ENCODE measurements around the gene UNC13D. TPM values are rescaled to one million over a fixed set of nuclear protein-coding genes. Genes with fewer than 3 reads are reported as not detected.

The UNC13D gene
- total and polyA plus RNA-seq, 9 of the 15 experiments (the other 6 are each of a cell fraction or from before 2014, with no cell fraction given): 0.86 to 244 (median 69.2) TPM

- peak; percentile 75; the same call in 1 of the 2 replicates for TF ChIP-seq ZNF589 (CRISPR knock-in tag; IDR thresholded peaks at IDR 0.05; ENCODE audit: low read depth)
- TF ChIP-seq, protein P1, sequence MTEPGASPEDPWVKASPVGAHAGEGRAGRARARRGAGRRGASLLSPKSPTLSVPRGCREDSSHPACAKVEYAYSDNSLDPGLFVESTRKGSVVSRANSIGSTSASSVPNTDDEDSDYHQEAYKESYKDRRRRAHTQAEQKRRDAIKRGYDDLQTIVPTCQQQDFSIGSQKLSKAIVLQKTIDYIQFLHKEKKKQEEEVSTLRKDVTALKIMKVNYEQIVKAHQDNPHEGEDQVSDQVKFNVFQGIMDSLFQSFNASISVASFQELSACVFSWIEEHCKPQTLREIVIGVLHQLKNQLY (CRISPR knock-in tag; conservative IDR thresholded peaks at IDR 0.05): 0 out of 4 replicates have a peak, but pooled peaks of 1 of the 2 experiments have one; percentile 9
- TF ChIP-seq ZBED1 (IDR thresholded peaks at IDR 0.05): 0 out of 2 replicates have a peak, but pooled peaks have one; percentile 5
- TF ChIP-seq ZNF707 (CRISPR knock-in tag; conservative IDR thresholded peaks at IDR 0.05): 0 out of 2 replicates have a peak, but pooled peaks have one; percentile 15
- TF ChIP-seq HDGF (IDR thresholded peaks at IDR 0.05): peak; percentile 81
- 0 out of 2 replicates have a peak, but pooled peaks have one; percentile 12 for TF ChIP-seq SMARCA4 (IDR thresholded peaks at IDR 0.05)
- TF ChIP-seq, protein P2, sequence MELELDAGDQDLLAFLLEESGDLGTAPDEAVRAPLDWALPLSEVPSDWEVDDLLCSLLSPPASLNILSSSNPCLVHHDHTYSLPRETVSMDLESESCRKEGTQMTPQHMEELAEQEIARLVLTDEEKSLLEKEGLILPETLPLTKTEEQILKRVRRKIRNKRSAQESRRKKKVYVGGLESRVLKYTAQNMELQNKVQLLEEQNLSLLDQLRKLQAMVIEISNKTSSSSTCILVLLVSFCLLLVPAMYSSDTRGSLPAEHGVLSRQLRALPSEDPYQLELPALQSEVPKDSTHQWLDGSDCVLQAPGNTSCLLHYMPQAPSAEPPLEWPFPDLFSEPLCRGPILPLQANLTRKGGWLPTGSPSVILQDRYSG (tag; conservative IDR thresholded peaks at IDR 0.05; ENCODE audit: low read depth): 0 out of 2 replicates have a peak, but pooled peaks have one; percentile 15
- peak; percentile 75 for TF ChIP-seq L3MBTL2 (IDR thresholded peaks at IDR 0.05)
- TF ChIP-seq RB1 (IDR thresholded peaks at IDR 0.05; ENCODE audit: low read depth): 0 out of 2 replicates have a peak, but pooled peaks have one; percentile 24
- peak; percentile 12; the same call in 1 of the 2 replicates for TF ChIP-seq DPF2 (IDR thresholded peaks at IDR 0.05)
- TF ChIP-seq CXXC5 (CRISPR knock-in tag; IDR thresholded peaks at IDR 0.05): no peak
- TF ChIP-seq ZNF644 (tag; IDR thresholded peaks at IDR 0.05; ENCODE audit: low read depth): no peak
- no peak for TF ChIP-seq E2F5 (CRISPR knock-in tag; IDR thresholded peaks at IDR 0.05)
- peak; percentile 31; the same call in 1 of the 2 replicates for TF ChIP-seq ZSCAN32 (CRISPR knock-in tag; IDR thresholded peaks at IDR 0.05)
- peak; percentile 81 to 85 for TF ChIP-seq E2F6 (IDR thresholded peaks at IDR 0.05; ENCODE audit: borderline replicate concordance in 1 of 2, extremely low read depth in 1 of 2, insufficient read depth in 1 of 2, insufficient read length in 1 of 2, low read depth in 1 of 2, low read length in 1 of 2, poor library complexity in 1 of 2, severe bottlenecking in 1 of 2)
- no peak for TF ChIP-seq RBBP5 (IDR thresholded peaks at IDR 0.05; ENCODE audit: borderline replicate concordance, insufficient read depth, low read length, poor library complexity, severe bottlenecking)
- TF ChIP-seq GATAD2A (IDR thresholded peaks at IDR 0.05): no peak
- TF ChIP-seq, protein P3, sequence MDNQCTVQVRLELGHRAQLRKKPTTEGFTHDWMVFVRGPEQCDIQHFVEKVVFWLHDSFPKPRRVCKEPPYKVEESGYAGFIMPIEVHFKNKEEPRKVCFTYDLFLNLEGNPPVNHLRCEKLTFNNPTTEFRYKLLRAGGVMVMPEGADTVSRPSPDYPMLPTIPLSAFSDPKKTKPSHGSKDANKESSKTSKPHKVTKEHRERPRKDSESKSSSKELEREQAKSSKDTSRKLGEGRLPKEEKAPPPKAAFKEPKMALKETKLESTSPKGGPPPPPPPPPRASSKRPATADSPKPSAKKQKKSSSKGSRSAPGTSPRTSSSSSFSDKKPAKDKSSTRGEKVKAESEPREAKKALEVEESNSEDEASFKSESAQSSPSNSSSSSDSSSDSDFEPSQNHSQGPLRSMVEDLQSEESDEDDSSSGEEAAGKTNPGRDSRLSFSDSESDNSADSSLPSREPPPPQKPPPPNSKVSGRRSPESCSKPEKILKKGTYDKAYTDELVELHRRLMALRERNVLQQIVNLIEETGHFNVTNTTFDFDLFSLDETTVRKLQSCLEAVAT (IDR thresholded peaks at IDR 0.05): peak in 1 of 2 experiments; percentile 90; a peak in 2 of 4 replicates
- TF ChIP-seq NFRKB (IDR thresholded peaks at IDR 0.05; ENCODE audit: low read depth): peak; percentile 84
- TF ChIP-seq NBN (IDR thresholded peaks at IDR 0.05; ENCODE audit: low read depth): 0 out of 2 replicates have a peak, but pooled peaks have one; percentile 14
These were observed 60.3 kb downstream of the UNC13D start (continued) for GRCh38 chr17:75783803-75784472.
